ENCODE results near the gene SAA2. TPM values are rescaled to one million over a fixed set of nuclear protein-coding genes. Genes with fewer than 3 reads are reported as not detected.

The SAA2 gene
- total RNA-seq, 1 experiment from 2014 or later: not detected

DNA sequence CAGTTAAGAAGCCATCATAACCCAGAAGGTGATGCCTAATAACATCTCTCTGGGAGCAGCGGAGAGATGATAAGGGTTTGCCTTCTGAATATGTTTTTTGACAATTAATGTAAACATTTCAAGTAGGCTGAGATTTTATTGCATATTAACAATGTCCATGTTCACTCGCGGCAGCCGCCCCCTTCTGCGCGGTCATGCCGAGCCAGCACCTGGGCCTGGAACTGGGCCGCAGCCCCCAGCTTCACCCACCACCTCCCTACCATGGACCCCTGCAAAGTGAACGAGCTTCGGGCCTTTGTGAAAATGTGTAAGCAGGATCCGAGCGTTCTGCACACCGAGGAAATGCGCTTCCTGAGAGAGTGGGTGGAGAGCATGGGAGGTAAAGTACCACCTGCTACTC lies 13.3 kb upstream of the SAA2 start:
- CTCF ChIA-PET: no interaction called here
- POLR2A ChIA-PET: no interaction called here
- Mint-ChIP-seq H3K27me3 (ENCODE audit: insufficient read depth, unreplicated experiment) (no peaks in the 10 kb centered on the region), H3K4me1 (ENCODE audit: low read depth, unreplicated experiment) (peaks cover 7% of the 10 kb centered on the region), H3K27ac (ENCODE audit: unreplicated experiment) (no peak overlapping the region), H3K4me3 (ENCODE audit: unreplicated experiment) (no peak overlapping the region), H3K36me3 (ENCODE audit: insufficient read depth, unreplicated experiment) (no peaks in the 10 kb centered on the region), H3K9me3 (ENCODE audit: unreplicated experiment) (no peaks in the 10 kb centered on the region)
- intact Hi-C loops (cut with micrococcal nuclease; ENCODE audit: unreplicated experiment): no loop called here
- H3K9me3 ChIP-seq: no peaks in the 10 kb centered on the region
- H3K36me3 ChIP-seq (ENCODE audit: control insufficient read depth, insufficient read depth, low read length): no peaks in the 10 kb centered on the region
- H3K4me3 ChIP-seq (ENCODE audit: low read depth, low read length): no peak overlapping the region
- H3K27me3 ChIP-seq (replicated peaks; ENCODE audit: control insufficient read depth, insufficient read depth, low read length): no peaks in the 10 kb centered on the region
- DNase-seq: no peak
- TF ChIP-seq, protein P1, sequence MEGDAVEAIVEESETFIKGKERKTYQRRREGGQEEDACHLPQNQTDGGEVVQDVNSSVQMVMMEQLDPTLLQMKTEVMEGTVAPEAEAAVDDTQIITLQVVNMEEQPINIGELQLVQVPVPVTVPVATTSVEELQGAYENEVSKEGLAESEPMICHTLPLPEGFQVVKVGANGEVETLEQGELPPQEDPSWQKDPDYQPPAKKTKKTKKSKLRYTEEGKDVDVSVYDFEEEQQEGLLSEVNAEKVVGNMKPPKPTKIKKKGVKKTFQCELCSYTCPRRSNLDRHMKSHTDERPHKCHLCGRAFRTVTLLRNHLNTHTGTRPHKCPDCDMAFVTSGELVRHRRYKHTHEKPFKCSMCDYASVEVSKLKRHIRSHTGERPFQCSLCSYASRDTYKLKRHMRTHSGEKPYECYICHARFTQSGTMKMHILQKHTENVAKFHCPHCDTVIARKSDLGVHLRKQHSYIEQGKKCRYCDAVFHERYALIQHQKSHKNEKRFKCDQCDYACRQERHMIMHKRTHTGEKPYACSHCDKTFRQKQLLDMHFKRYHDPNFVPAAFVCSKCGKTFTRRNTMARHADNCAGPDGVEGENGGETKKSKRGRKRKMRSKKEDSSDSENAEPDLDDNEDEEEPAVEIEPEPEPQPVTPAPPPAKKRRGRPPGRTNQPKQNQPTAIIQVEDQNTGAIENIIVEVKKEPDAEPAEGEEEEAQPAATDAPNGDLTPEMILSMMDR (IDR thresholded peaks at IDR 0.05; ENCODE audit: insufficient read depth in 1 of 2, low read depth in 1 of 2, low read length in 1 of 2, severe bottlenecking in 1 of 2, unreplicated experiment in 1 of 2): no peak
- no TSS peak for BruUV-seq (replicated peaks)
- peaks cover 26% of the 10 kb centered on the region for H3K4me1 ChIP-seq

DNA sequence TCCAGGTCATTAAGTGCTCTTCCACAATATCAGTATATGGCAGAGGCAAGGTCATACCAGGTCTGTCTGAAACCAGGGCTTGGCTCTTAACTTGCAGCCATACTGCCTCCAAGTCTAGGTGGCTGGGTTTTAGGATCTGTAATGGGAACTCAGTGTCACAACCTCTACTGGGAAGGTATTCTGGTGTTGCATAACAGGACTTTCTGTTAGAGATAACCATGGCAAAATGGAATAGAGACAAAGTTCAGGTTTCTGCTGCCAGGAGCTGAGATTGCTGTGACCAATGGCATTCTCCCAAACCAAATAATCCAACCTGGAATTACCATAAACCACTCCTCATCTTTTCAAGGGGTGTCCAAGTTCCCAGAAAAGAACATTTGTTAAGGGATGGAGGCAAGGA lies 10.8 kb upstream of the SAA2 start:
- DNase-seq: peak in 1 of 2 experiments; percentile 40
- no peaks in the 10 kb centered on the region for H3K9me3 ChIP-seq
- TF ChIP-seq, protein P1 (IDR thresholded peaks at IDR 0.05; ENCODE audit: insufficient read depth in 1 of 2, low read depth in 1 of 2, low read length in 1 of 2, severe bottlenecking in 1 of 2, unreplicated experiment in 1 of 2): no peak
- no peak overlapping the region for H3K27ac Mint-ChIP-seq (ENCODE audit: unreplicated experiment)
- no peak overlapping the region for H3K4me3 ChIP-seq (ENCODE audit: low read depth, low read length)
- no peaks in the 10 kb centered on the region for H3K9me3 Mint-ChIP-seq (ENCODE audit: unreplicated experiment)
- H3K27me3 ChIP-seq (replicated peaks; ENCODE audit: control insufficient read depth, insufficient read depth, low read length): no peaks in the 10 kb centered on the region
- no peaks in the 10 kb centered on the region for H3K27me3 Mint-ChIP-seq (ENCODE audit: insufficient read depth, unreplicated experiment)
- H3K4me1 ChIP-seq: peaks cover 26% of the 10 kb centered on the region
- no peaks in the 10 kb centered on the region for H3K36me3 Mint-ChIP-seq (ENCODE audit: insufficient read depth, unreplicated experiment)
- H3K4me3 Mint-ChIP-seq (ENCODE audit: unreplicated experiment): no peak overlapping the region
- H3K36me3 ChIP-seq (ENCODE audit: control insufficient read depth, insufficient read depth, low read length): no peaks in the 10 kb centered on the region
- peaks cover 7% of the 10 kb centered on the region for H3K4me1 Mint-ChIP-seq (ENCODE audit: low read depth, unreplicated experiment)
- intact Hi-C loops (cut with micrococcal nuclease; ENCODE audit: unreplicated experiment): no loop called here
- ChIA-PET CTCF (no interaction called here), POLR2A (no interaction called here)
- BruUV-seq (replicated peaks): no TSS peak

DNA sequence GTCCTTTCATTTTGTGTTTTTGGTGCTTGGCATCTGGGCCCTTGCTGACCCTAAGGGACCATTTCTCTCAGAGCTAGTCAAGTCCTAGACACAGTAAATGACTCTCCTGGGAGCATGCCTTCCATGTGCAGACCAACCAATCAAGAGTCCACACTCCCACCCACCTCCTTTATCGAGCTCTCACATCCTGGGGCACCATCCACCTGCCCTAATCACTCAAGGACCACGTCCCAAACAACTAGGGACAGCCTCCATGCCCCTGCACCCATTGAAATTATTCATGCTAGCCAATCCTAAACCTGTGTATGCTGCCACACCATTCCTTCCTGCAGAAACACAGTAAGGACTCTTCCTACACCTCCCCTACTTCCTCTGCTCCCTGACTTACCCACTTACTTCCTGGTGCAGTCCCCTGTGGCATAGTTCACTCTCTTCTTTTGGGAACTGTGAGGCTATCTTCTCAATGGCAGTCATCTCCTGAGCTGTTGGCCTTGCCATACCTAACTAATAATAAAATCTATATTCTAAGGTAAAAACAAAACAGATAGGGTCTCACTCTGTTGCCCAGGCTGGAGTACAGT lies 6.4 kb upstream of the SAA2 start:
- BruUV-seq (replicated peaks): no TSS peak
- Mint-ChIP-seq H3K9me3 (ENCODE audit: unreplicated experiment) (no peaks in the 10 kb centered on the region), H3K4me1 (ENCODE audit: low read depth, unreplicated experiment) (no peaks in the 10 kb centered on the region), H3K27ac (ENCODE audit: unreplicated experiment) (no peak overlapping the region), H3K27me3 (ENCODE audit: insufficient read depth, unreplicated experiment) (peaks cover 3% of the 10 kb centered on the region), H3K4me3 (ENCODE audit: unreplicated experiment) (no peak overlapping the region), H3K36me3 (ENCODE audit: insufficient read depth, unreplicated experiment) (no peaks in the 10 kb centered on the region)
- ChIA-PET CTCF (no interaction called here), POLR2A (no interaction called here)
- Histone ChIP-seq H3K4me1 (peaks cover 10% of the 10 kb centered on the region; the same call in 1 of the 2 replicates), H3K4me3 (ENCODE audit: low read depth, low read length) (no peak overlapping the region), H3K9me3 (no peaks in the 10 kb centered on the region), H3K27me3 (replicated peaks; ENCODE audit: control insufficient read depth, insufficient read depth, low read length) (no peaks in the 10 kb centered on the region), H3K36me3 (ENCODE audit: control insufficient read depth, insufficient read depth, low read length) (no peaks in the 10 kb centered on the region)
- intact Hi-C loops (cut with micrococcal nuclease; ENCODE audit: unreplicated experiment): no loop called here
- DNase-seq: no peak
- TF ChIP-seq, protein P1 (IDR thresholded peaks at IDR 0.05; ENCODE audit: insufficient read depth in 1 of 2, low read depth in 1 of 2, low read length in 1 of 2, severe bottlenecking in 1 of 2, unreplicated experiment in 1 of 2): no peak
